ENCODE data around the gene USP47. TPM values are rescaled to one million over a fixed set of nuclear protein-coding genes. Genes with fewer than 3 reads are reported as not detected.

USP47 gene
- total and polyA plus RNA-seq, 12 donors: 36.9 to 107 (median 43.0) TPM

GRCh38 chr11:11982975-11983374 lies 141.2 kb downstream of the USP47 start:
- TF ChIP-seq CTCF (IDR thresholded peaks at IDR 0.05) (no peak), POLR2A (IDR thresholded peaks at IDR 0.05) (no peak)
- H3K27me3 ChIP-seq: no peaks in the 10 kb centered on the region
- peaks cover under 1 to 30% of the 10 kb centered on the region in 2 donors for H3K4me1 ChIP-seq (replicated peaks in 1 of 2)
- H3K4me3 ChIP-seq: no peak overlapping the region
- H3K9me3 ChIP-seq (replicated peaks in 1 of 3): no peaks in the 10 kb centered on the region
- intact Hi-C loops (cut with DNase I): loop anchor here in 1 of 2 donors (10.0 kb wide), 1 partner anchor 52 kb away; no protein-coding TSS in a partner anchor
- DNase-seq: peak in 1 of 7 donors; percentile 11
- peak overlapping the region in 2 of 5 donors; percentile 34 to 46 for H3K27ac ChIP-seq
- 56 to 83% (median 77%) methylated on average over 2 of the region's 2 CpGs for WGBS, 4 donors
- H3K36me3 ChIP-seq (replicated peaks in 1 of 2): no peaks in the 10 kb centered on the region

- intact Hi-C loops (cut with DNase I): loop anchor here in 1 of 2 donors (10.0 kb wide), 1 partner anchor 51 kb away; no protein-coding TSS in a partner anchor
- 70 to 95% (median 86%) methylated on average over 2 to 5 of the region's 5 CpGs for WGBS, 4 donors
- Histone ChIP-seq H3K4me1 (replicated peaks in 1 of 2) (peaks cover 0 to 27% of the 10 kb centered on the region in 2 donors), H3K27me3 (no peaks in the 10 kb centered on the region), H3K36me3 (replicated peaks in 1 of 2) (no peaks in the 10 kb centered on the region), H3K27ac (peak overlapping the region in 1 of 5 donors; percentile 46), H3K9me3 (replicated peaks in 1 of 3) (no peaks in the 10 kb centered on the region), H3K4me3 (no peak overlapping the region)
- DNase-seq: peak in 1 of 7 donors; percentile 11
- TF ChIP-seq POLR2A (IDR thresholded peaks at IDR 0.05) (no peak), CTCF (IDR thresholded peaks at IDR 0.05) (no peak)
Measured at GRCh38 chr11:11983427-11983826, 141.7 kb downstream of the USP47 start.

GRCh38 chr11:11984563-11984962 lies 142.8 kb downstream of the USP47 start:
- H3K9me3 ChIP-seq (replicated peaks in 1 of 3): no peaks in the 10 kb centered on the region
- TF ChIP-seq CTCF (IDR thresholded peaks at IDR 0.05) (no peak), POLR2A (IDR thresholded peaks at IDR 0.05) (no peak)

GRCh38 chr11:11985016-11985715 lies 143.4 kb downstream of the USP47 start:
- peak in 2 of 7 donors; percentile 21 to 46 for DNase-seq
- Histone ChIP-seq H3K27ac (peak overlapping the region in 1 of 5 donors; percentile 73), H3K36me3 (replicated peaks in 1 of 2) (no peaks in the 10 kb centered on the region), H3K4me3 (no peak overlapping the region), H3K9me3 (replicated peaks in 1 of 3) (no peaks in the 10 kb centered on the region), H3K4me1 (replicated peaks in 1 of 2) (peaks cover 0 to 14% of the 10 kb centered on the region in 2 donors), H3K27me3 (no peaks in the 10 kb centered on the region)
- intact Hi-C loops (cut with DNase I): loop anchor here in 1 of 2 donors (10.0 kb wide), 1 partner anchor 50 kb away; no protein-coding TSS in a partner anchor
- TF ChIP-seq CTCF (IDR thresholded peaks at IDR 0.05) (no peak), POLR2A (IDR thresholded peaks at IDR 0.05) (no peak)
- WGBS, 4 donors: 87 to 91% (median 90%) methylated on average over 7 to 8 of the region's 8 CpGs

More at GRCh38 chr11:11984563-11984962, 142.8 kb downstream of the USP47 start:
- 75 to 78% (median 77%) methylated on average over 5 of the region's 5 CpGs for WGBS, 4 donors
- DNase-seq: peak in 2 of 7 donors; percentile 6 to 35
- intact Hi-C loops (cut with DNase I): loop anchor here in 1 of 2 donors (10.0 kb wide), 1 partner anchor 50 kb away; no protein-coding TSS in a partner anchor
- Histone ChIP-seq H3K4me1 (replicated peaks in 1 of 2) (peaks cover 0 to 15% of the 10 kb centered on the region in 2 donors), H3K27ac (no peak overlapping the region), H3K27me3 (no peaks in the 10 kb centered on the region), H3K36me3 (replicated peaks in 1 of 2) (no peaks in the 10 kb centered on the region), H3K4me3 (no peak overlapping the region)
